Activated CD8-positive, alpha-beta T cell treated with anti-CD3 and anti-CD28 coated beads, Interleukin-2, amount 10 ng/mL, durations not matched to agents 7 days and 5 days (primary cell): ENCODE results near the gene GEMIN8. TPM values are rescaled to one million over a fixed set of nuclear protein-coding genes. Genes with fewer than 3 reads are reported as not detected.

Experiments
- ATAC-seq: fragments of 150-1000 bp; cut with Tn5 transposase; one replicate; pipeline ENCODE4 v1.10.0; 2021; ENCODE audit warnings: moderate library complexity
- CTCF ChIA-PET: fragments of 350-600 bp; sonication (Branson Sonifier 250); formaldehyde crosslinking; loops from one replicate; lab custom pipeline; 2021; ENCODE audit warnings: antibody characterized with exemption; lab: Charles Lee
- POLR2A ChIA-PET: fragments of 350-600 bp; sonication (Branson Sonifier 250); formaldehyde crosslinking; loops from one replicate; lab custom pipeline; 2021; ENCODE audit warnings: antibody characterized with exemption; lab: Charles Lee
- DNase-seq: peaks from one replicate; pipeline ENCODE4 v3.0.0-alpha.2; 2020
- H3K27ac Mint-ChIP-seq: one replicate; pipeline ENCODE4 v1.8.0; 2021; ENCODE audit warnings: mild to moderate bottlenecking, mixed read lengths
- H3K27me3 Mint-ChIP-seq: one replicate; pipeline ENCODE4 v1.8.0; 2021; ENCODE audit warnings: low read depth, mixed read lengths
- H3K36me3 Mint-ChIP-seq: one replicate; pipeline ENCODE4 v1.8.0; 2021; ENCODE audit warnings: low read depth, mixed read lengths
- H3K4me1 Mint-ChIP-seq: one replicate; pipeline ENCODE4 v1.8.0; 2021; ENCODE audit warnings: low read depth, mixed read lengths
- H3K4me3 Mint-ChIP-seq: one replicate; pipeline ENCODE4 v1.8.0; 2021; ENCODE audit warnings: mild to moderate bottlenecking, mixed read lengths
- H3K9me3 Mint-ChIP-seq: one replicate; pipeline ENCODE4 v1.8.0; 2022; ENCODE audit warnings: mixed read lengths; ENCODE audit not compliant: insufficient read depth
- total RNA-seq, 2 experiments: library from RNA; stranded (reverse); gene quantifications; one replicate each; pipeline ENCODE4 v1.2.3, GENCODE V29; 2021

GEMIN8 gene, protein sequence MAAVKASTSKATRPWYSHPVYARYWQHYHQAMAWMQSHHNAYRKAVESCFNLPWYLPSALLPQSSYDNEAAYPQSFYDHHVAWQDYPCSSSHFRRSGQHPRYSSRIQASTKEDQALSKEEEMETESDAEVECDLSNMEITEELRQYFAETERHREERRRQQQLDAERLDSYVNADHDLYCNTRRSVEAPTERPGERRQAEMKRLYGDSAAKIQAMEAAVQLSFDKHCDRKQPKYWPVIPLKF
- total RNA-seq, result 10 to 100 TPM; 16.9 to 19.0 TPM

DNA sequence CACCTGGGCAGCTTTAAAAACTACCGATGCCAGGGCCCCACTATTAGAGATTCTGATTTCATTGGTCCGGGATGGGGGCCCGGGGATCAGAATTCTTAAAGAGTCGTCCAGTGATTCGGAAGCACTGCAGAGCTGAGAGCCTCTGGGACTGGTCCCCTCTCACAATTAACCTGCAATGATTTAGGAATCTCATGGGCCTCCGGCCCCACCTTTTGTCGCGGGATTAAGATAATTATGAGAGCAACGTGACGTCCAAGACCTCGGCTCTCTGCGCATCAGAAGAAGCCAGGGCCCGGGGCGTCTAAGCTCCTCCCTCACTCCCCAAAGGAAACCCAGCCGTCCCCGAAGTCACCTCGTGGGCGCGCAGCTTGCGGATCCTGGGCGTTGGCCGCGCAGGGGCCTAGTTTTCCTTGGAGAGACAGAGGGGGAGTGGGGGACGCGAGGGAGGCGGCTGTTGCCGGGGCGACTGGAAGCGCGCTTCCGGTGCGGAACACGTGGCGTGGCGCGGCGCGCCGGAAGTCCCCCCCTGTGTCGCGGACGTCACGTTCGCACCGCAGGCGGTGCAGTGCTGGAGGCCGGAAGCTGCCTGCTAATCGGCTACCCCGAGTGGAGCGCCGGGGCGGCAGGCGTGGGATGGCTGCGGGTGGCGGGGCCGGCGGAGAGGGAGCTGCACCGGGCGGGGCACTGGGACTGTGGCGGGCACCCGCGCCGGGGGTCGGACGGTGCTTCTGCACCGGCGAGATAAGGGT, at the start of gene GEMIN8:
Gene GEMIN8, minus strand, starts transcription at position 468 of the 749 bp plus-strand sequence. CDS start 8,414 bp downstream, outside the sequence.
- Mint-ChIP-seq H3K4me3 (peak within 1 kb of the TSS; percentile 87), H3K27me3 (no peaks in the 10 kb centered on the region), H3K4me1 (peaks cover 41% of the 10 kb centered on the region), H3K36me3 (peaks cover 3% of the 10 kb centered on the region), H3K9me3 (no peaks in the 10 kb centered on the region), H3K27ac (peak within 1 kb of the TSS; percentile 95)
- CTCF ChIA-PET, result interaction anchor here (0.7 to 1.5 kb wide), 7 partner anchors 279 to 1213 kb away, joined by 3 to 4 read pairs (median 3); no protein-coding TSS in a partner anchor
- ATAC-seq, result peak; percentile 93
- DNase-seq, result peak; percentile 88
- POLR2A ChIA-PET, result interaction anchor here (0.6 to 1.4 kb wide), 6 partner anchors 293 to 1085 kb away, joined by 3 to 7 read pairs (median 4); partner anchors contain the start of genes OFD1 and RAB9A

DNA sequence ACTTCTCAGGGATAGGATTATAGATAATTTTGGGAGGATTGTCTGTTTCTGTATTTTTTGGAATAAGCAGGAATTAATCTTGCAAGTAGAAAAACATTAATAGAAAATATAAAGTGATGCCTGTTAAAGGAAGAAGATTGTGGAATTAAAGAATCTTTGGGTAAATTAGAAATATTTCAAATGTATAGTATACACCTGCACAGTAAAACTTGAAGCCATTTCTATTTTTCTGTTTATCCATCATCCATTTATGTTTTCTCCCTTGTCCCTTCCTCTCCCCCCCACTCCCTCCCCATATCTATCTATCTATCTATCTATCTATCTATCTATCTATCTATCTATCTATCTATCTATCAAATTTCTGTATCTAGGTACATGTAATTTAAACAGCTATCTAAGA, 46.9 kb upstream of the GEMIN8 start:
- DNase-seq (no peak), ATAC-seq (no peak)
- Mint-ChIP-seq H3K4me3 (no peak overlapping the region), H3K27me3 (peaks cover 2% of the 10 kb centered on the region), H3K9me3 (no peaks in the 10 kb centered on the region), H3K4me1 (no peaks in the 10 kb centered on the region), H3K36me3 (no peaks in the 10 kb centered on the region), H3K27ac (no peak overlapping the region)
- ChIA-PET CTCF (no interaction called here), POLR2A (no interaction called here)

DNA sequence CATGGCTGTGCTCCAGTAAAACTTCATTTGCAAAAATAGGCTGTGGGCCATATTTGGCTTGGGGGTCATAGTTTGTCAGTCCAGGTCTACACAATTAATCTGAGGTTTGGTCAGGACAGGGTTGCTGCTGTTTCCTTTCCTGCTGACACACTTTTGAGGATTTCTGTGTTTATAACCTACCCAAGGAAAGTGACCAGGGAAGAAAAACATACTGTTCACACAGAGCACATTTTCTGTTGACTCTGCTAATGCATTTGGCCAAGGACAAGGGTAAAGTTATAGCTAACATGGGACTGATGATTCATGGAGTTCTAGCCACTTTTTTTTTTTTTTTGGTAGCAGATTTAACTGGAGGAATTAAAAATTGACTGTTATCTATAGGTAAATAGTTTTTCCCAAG, 43.9 kb upstream of the GEMIN8 start:
- Mint-ChIP-seq H3K4me1 (no peaks in the 10 kb centered on the region), H3K27ac (no peak overlapping the region), H3K4me3 (no peak overlapping the region), H3K9me3 (no peaks in the 10 kb centered on the region), H3K36me3 (no peaks in the 10 kb centered on the region), H3K27me3 (peaks cover 2% of the 10 kb centered on the region)
- POLR2A ChIA-PET, result no interaction called here
- ATAC-seq, result no peak
- DNase-seq, result no peak
- CTCF ChIA-PET, result no interaction called here

DNA sequence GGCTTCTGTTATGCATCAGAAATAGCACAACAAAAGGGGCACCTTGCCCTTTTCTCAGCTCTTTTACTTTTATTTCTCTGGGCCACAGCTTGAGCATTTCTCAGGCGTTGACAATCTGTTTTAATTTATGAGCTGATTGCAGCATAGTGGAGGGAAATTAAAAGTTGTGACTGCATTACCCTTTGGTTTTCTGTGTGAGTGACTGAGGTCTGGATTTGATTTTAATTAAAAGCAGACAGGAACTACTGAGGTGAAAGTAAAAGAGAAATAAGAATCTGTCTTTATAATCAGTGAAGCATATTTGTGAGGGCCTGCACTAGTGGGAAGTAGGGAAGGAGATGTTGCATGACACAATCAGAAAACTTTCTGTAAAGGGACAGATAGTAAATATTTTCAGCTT, 43.4 kb upstream of the GEMIN8 start:
- ChIA-PET POLR2A (no interaction called here), CTCF (no interaction called here)
- no peaks in the 10 kb centered on the region for H3K9me3 Mint-ChIP-seq
- DNase-seq (no peak), ATAC-seq (no peak)
- H3K4me1 Mint-ChIP-seq, result no peaks in the 10 kb centered on the region
- peaks cover 2% of the 10 kb centered on the region for H3K27me3 Mint-ChIP-seq
- H3K36me3 Mint-ChIP-seq, result no peaks in the 10 kb centered on the region
- no peak overlapping the region for H3K4me3 Mint-ChIP-seq
- no peak overlapping the region for H3K27ac Mint-ChIP-seq

DNA sequence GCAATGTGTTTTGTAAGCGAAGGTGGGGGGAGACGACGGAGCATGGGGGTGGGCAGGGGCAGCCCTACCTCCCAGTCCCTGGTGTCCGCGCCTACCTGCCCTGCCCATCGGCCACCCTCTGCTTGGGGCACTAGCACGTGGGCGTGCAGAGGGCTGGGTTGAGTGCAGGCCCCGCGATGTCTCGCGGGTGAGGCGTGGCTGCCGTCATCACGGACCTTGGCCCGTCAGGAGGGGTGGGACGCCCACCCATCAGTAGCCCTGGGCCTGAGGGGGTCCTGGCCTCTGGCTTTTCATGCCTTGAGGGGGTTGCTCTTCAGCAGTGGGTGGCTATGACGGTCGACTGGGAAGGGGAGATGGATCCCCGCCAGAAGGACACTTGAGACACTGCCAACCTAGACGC, 36.1 kb upstream of the GEMIN8 start:
- Mint-ChIP-seq H3K4me3 (no peak overlapping the region), H3K27ac (no peak overlapping the region), H3K27me3 (peaks cover 2% of the 10 kb centered on the region), H3K4me1 (no peaks in the 10 kb centered on the region), H3K9me3 (no peaks in the 10 kb centered on the region), H3K36me3 (no peaks in the 10 kb centered on the region)
- DNase-seq (no peak), ATAC-seq (no peak)
- ChIA-PET POLR2A (no interaction called here), CTCF (no interaction called here)

DNA sequence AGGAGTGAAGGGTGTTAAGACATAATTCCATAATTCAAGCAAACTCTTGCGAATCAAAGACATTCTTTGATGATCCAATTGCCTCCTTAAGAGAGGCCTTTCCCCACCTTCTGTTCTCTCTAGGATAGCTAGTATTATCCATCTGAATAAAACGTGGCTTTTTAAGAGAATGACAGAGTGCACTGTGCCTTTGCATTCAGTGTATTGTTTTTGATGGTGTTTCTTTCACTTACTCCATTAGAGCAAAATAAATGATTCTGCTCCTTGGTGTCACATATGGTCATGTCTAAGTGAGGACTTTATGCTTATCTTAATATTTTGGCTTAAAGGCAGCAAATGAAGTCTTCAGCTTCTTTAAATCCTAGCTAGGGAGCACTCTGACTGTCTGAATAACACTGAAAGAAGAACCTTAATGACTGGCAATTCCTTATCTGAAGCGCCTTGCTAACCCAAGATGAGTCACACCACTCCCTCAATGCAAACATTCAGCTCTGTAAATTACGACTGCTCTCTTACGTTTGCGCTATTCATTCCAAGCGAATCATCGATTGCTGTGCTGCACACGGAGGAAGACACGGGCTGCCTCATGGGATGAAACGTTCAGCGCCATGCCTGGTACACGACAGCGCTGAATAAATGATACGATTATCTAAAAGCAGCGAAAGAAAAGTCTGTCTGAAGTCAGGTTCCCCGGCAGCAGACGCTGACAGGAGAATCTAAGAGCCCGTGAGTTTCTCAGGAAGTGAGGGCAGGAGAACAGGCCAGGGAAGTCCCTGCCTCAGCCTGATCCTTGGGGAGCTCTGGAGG, 35.1 kb upstream of the GEMIN8 start:
- H3K4me3 Mint-ChIP-seq, result no peak overlapping the region
- H3K9me3 Mint-ChIP-seq, result no peaks in the 10 kb centered on the region
- ChIA-PET POLR2A (no interaction called here), CTCF (no interaction called here)
- H3K27me3 Mint-ChIP-seq, result peaks cover 2% of the 10 kb centered on the region
- no peak overlapping the region for H3K27ac Mint-ChIP-seq
- no peaks in the 10 kb centered on the region for H3K36me3 Mint-ChIP-seq
- DNase-seq, result no peak
- H3K4me1 Mint-ChIP-seq, result no peaks in the 10 kb centered on the region
- no peak for ATAC-seq

DNA sequence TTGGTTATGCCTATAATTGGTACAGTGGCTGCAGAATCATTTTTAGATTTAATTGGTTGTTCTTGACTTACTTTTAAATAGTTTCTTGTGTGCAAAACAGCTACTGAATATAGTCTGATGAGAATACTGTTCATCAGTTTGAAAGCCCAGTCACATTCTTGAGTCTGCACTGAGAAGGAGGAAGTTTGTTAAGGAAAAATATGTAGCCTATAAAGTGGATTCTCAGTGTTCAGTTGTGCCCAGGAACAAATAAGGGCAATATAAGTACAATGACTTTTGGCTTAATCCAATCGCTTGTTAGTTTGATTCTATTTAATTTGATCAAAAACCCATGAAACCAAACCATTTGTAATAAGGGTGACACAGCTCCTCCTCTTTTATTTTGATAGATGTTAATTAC, 32.8 kb upstream of the GEMIN8 start:
- DNase-seq (no peak), ATAC-seq (no peak)
- Mint-ChIP-seq H3K4me3 (no peak overlapping the region), H3K9me3 (no peaks in the 10 kb centered on the region), H3K27ac (no peak overlapping the region), H3K36me3 (no peaks in the 10 kb centered on the region), H3K4me1 (no peaks in the 10 kb centered on the region), H3K27me3 (peaks cover 2% of the 10 kb centered on the region)
- CTCF ChIA-PET, result no interaction called here
- POLR2A ChIA-PET, result no interaction called here

DNA sequence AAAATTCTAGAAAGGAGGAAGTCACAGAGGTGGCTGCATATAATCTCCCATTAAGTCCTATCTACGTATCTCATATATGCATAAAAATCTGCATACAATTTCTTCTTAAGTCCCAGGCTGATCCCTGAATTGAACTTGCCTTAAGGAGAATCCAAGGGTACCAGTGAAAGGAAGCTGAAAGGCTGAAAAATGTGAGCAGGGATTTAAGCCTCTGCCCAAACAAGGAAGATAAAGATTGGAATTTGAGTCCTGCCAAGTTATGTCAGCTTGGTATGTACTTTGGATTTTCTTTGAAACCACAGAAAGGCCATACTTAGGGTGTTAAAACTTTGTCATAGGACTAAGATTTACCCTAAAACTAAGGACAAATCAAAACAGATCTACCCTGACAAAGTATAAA, 26.5 kb upstream of the GEMIN8 start:
- Mint-ChIP-seq H3K9me3 (no peaks in the 10 kb centered on the region), H3K27ac (no peak overlapping the region), H3K4me1 (no peaks in the 10 kb centered on the region), H3K36me3 (no peaks in the 10 kb centered on the region), H3K4me3 (no peak overlapping the region), H3K27me3 (peaks cover 8% of the 10 kb centered on the region)
- POLR2A ChIA-PET, result no interaction called here
- CTCF ChIA-PET, result no interaction called here
- no peak for ATAC-seq
- no peak for DNase-seq

DNA sequence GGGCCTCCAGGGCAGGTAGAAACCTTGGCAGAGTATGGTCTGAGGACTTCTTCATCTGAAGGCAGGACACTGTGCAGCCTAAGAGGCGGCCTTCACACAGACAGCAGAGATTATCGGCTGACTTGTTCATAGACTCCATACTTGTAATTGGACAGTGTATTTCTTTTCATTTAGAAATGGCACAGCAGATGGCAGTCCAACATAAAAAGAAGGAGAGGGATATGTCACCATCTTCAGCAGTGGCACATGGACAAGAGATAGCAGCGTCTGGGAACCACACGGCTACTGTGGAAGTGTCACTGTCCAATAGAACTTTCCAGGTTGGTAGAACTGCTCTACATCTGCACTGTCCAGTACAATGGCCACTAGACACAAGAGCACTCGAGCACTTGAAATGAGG, 21.7 kb upstream of the GEMIN8 start:
- peaks cover 21% of the 10 kb centered on the region for H3K27me3 Mint-ChIP-seq
- POLR2A ChIA-PET, result no interaction called here
- no peaks in the 10 kb centered on the region for H3K4me1 Mint-ChIP-seq
- H3K36me3 Mint-ChIP-seq, result no peaks in the 10 kb centered on the region
- H3K27ac Mint-ChIP-seq, result no peak overlapping the region
- H3K4me3 Mint-ChIP-seq, result no peak overlapping the region
- DNase-seq (no peak), ATAC-seq (no peak)
- H3K9me3 Mint-ChIP-seq, result no peaks in the 10 kb centered on the region
- CTCF ChIA-PET, result interaction anchor here (0.6 kb wide), 1 partner anchor 77 kb away, joined by 3 read pairs; no protein-coding TSS in a partner anchor

DNA sequence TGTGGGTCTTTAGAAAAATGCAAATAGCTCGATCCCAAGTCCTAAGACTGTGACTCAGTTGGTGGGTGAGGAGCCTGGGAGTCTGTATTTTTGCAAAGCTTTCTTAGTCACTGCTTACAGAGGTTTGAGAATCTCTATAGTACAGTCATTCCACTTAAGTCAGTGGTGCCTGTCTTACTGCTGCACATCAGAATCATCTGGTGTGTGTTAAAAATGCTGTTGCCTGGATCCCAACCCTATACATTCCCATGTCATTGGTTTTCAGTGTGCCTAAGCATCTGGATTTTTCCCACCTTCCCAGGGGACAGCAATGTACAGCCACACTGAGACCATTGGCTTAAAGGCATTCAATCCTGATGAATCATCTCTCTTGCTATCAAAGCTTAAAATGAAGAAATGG, 21.0 kb upstream of the GEMIN8 start:
- peaks cover 21% of the 10 kb centered on the region for H3K27me3 Mint-ChIP-seq
- no peaks in the 10 kb centered on the region for H3K4me1 Mint-ChIP-seq
- POLR2A ChIA-PET, result no interaction called here
- H3K9me3 Mint-ChIP-seq, result no peaks in the 10 kb centered on the region
- ATAC-seq (no peak), DNase-seq (no peak)
- no peak overlapping the region for H3K4me3 Mint-ChIP-seq
- no peak overlapping the region for H3K27ac Mint-ChIP-seq
- CTCF ChIA-PET, result no interaction called here
- no peaks in the 10 kb centered on the region for H3K36me3 Mint-ChIP-seq

DNA sequence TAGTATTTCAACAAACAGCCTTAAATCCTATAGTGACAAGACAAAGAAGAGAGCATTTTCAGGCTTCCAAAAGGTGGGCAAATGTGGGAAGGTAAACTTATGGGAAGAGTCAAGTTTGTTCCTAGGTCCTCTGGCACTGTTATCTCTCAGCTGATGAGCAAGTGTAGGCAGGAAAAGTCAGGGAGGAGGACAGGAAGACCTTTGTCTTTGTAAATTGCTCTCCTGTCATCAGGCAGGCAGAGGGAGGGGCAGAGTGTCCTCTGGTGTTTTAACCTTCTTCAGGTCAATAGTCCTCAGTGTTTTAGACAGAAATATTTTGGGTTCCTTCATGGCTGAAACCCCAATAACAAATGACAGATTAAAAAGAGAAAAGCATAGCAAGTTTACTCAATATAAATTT, 13.5 kb upstream of the GEMIN8 start:
- no peak for ATAC-seq
- ChIA-PET POLR2A (interaction anchor here (0.6 kb wide), 1 partner anchor 12 kb away, joined by 3 read pairs; no protein-coding TSS in a partner anchor), CTCF (no interaction called here)
- peaks cover 3% of the 10 kb centered on the region for H3K4me1 Mint-ChIP-seq
- no peak for DNase-seq
- H3K27ac Mint-ChIP-seq, result no peak overlapping the region
- no peak overlapping the region for H3K4me3 Mint-ChIP-seq
- H3K27me3 Mint-ChIP-seq, result peaks cover 14% of the 10 kb centered on the region
- H3K9me3 Mint-ChIP-seq, result no peaks in the 10 kb centered on the region
- H3K36me3 Mint-ChIP-seq, result no peaks in the 10 kb centered on the region
